Inflammatory macrophage treated with lipopolysaccharide for 1 hour (primary cell): ENCODE data around the gene BACH1.

Source experiments
- DNase-seq, 2 donors: peaks; one replicate each; pipeline ENCODE4 v3.0.0-alpha.2; 2020 to 2022

The BACH1 gene

GRCh38 chr21:29316029-29316742, 17.5 kb downstream of the BACH1 start:
- no peak for DNase-seq

- no peak for DNase-seq
These were observed 18.1 kb downstream of the BACH1 start for GRCh38 chr21:29316806-29317205.

- DNase-seq = no peak
These were observed 19.6 kb downstream of the BACH1 start for GRCh38 chr21:29318354-29318753.

GRCh38 chr21:29320031-29320430, 21.3 kb downstream of the BACH1 start:
- no peak for DNase-seq

- DNase-seq = no peak
These were observed 22.5 kb downstream of the BACH1 start for GRCh38 chr21:29321217-29321616.

GRCh38 chr21:29321932-29322928, 23.5 kb downstream of the BACH1 start:
- no peak for DNase-seq

GRCh38 chr21:29323189-29323588, 24.5 kb downstream of the BACH1 start:
- no peak for DNase-seq

- DNase-seq = no peak
These were observed 28.3 kb downstream of the BACH1 start for GRCh38 chr21:29326914-29327554.

- DNase-seq = no peak
These were observed 30.7 kb downstream of the BACH1 start for GRCh38 chr21:29329406-29329805.

- DNase-seq = no peak
These were observed 32.1 kb downstream of the BACH1 start for GRCh38 chr21:29330797-29331196.

- DNase-seq = no peak
These were observed 34.0 kb downstream of the BACH1 start for GRCh38 chr21:29332461-29333362.

GRCh38 chr21:29333406-29333805, 34.7 kb downstream of the BACH1 start:
- DNase-seq = no peak

GRCh38 chr21:29334717-29335428, 36.2 kb downstream of the BACH1 start:
- peak; percentile 67 to 80 for DNase-seq

GRCh38 chr21:29335720-29336119, 37.0 kb downstream of the BACH1 start:
- DNase-seq = no peak

- DNase-seq = no peak
These were observed 39.5 kb downstream of the BACH1 start for GRCh38 chr21:29338256-29338655.

- peak in 1 of 2 donors; percentile 45 for DNase-seq
These were observed 41.5 kb downstream of the BACH1 start for GRCh38 chr21:29340228-29340627.

- peak; percentile 70 to 97 for DNase-seq
These were observed 43.7 kb downstream of the BACH1 start for GRCh38 chr21:29342363-29342957.

GRCh38 chr21:29343519-29343918, 44.8 kb downstream of the BACH1 start:
- no peak for DNase-seq

GRCh38 chr21:29346281-29346680, 47.6 kb downstream of the BACH1 start:
- DNase-seq = no peak

- DNase-seq = no peak
These were observed 48.0 kb downstream of the BACH1 start for GRCh38 chr21:29346771-29347170.

GRCh38 chr21:29347274-29347681, 48.6 kb downstream of the BACH1 start:
- DNase-seq = peak; percentile 82 to 87
